Stimulated activated CD4-positive, alpha-beta T cell treated with anti-CD3 and anti-CD28 coated beads, TNF-alpha, amount 100 ng/mL, for 4 hours (primary cell): ENCODE results near the gene OCEL1.

Experiments
- DNase-seq, 3 experiments: peaks; one replicate each; pipeline ENCODE4 v3.0.0-alpha.2; 2020; ENCODE audit warnings: low read depth in 3 of 3

OCEL1 gene

GRCh38 chr19:17210296-17210695 lies 15.7 kb upstream of the OCEL1 start:
- DNase-seq, result no peak

GRCh38 chr19:17211547-17212446 lies 14.2 kb upstream of the OCEL1 start:
- no peak for DNase-seq

- DNase-seq, result no peak
Observed at GRCh38 chr19:17213334-17213733, 12.7 kb upstream of the OCEL1 start.

- no peak for DNase-seq
Observed at GRCh38 chr19:17214508-17215126, 11.4 kb upstream of the OCEL1 start.

- DNase-seq, result peak; percentile 64 to 74 (median 71)
Observed at GRCh38 chr19:17215127-17215971, 10.7 kb upstream of the OCEL1 start, which contains the start of gene USE1. TSS of gene USE1 (plus strand) at chr19:17215357. CDS start at chr19:17215406, 49 bp downstream.

- DNase-seq, result no peak
Observed at GRCh38 chr19:17216058-17216670, 9.9 kb upstream of the OCEL1 start.

- no peak for DNase-seq
Observed at GRCh38 chr19:17219286-17219685, 6.7 kb upstream of the OCEL1 start.

- DNase-seq, result no peak
Observed at GRCh38 chr19:17220207-17220758, 5.7 kb upstream of the OCEL1 start.

- no peak for DNase-seq
Observed at GRCh38 chr19:17225053-17225452, 973 bp upstream of the OCEL1 start.

GRCh38 chr19:17227798-17228367 lies 1.9 kb downstream of the OCEL1 start:
- DNase-seq, result no peak

- no peak for DNase-seq
Observed at GRCh38 chr19:17229890-17230289, 3.9 kb downstream of the OCEL1 start.

- no peak for DNase-seq
Observed at GRCh38 chr19:17232258-17232657, 6.2 kb downstream of the OCEL1 start.

GRCh38 chr19:17234911-17235299 lies 8.9 kb downstream of the OCEL1 start:
- peak; percentile 38 to 48 (median 45) for DNase-seq

GRCh38 chr19:17235300-17235970 lies 9.4 kb downstream of the OCEL1 start:
- peak; percentile 56 to 61 (median 59) for DNase-seq

- DNase-seq, result no peak
Observed at GRCh38 chr19:17235971-17236777, 10.1 kb downstream of the OCEL1 start.

- no peak for DNase-seq
Observed at GRCh38 chr19:17236811-17237543, 11.0 kb downstream of the OCEL1 start.

GRCh38 chr19:17237747-17238706 lies 12.0 kb downstream of the OCEL1 start:
- no peak for DNase-seq
